Subcutaneous adipose tissue (tissue), 4 donors: Measurements from ENCODE around the gene INPP4B. TPM values are rescaled to one million over a fixed set of nuclear protein-coding genes. Genes with fewer than 3 reads are reported as not detected.

Source experiments
- total RNA-seq, 4 donors: library from RNA; depleted of rRNA; stranded (reverse); fragments of >200 nt; gene quantifications; one replicate each; pipeline ENCODE4 v1.1.0, GENCODE V29; 2016
- TF ChIP-seq, protein P1 (sequence below): fragments of 450-650 bp; IDR thresholded peaks from one replicate; pipeline ENCODE4 v1.5.1; 2016; ENCODE audit warnings: low read depth, mild to moderate bottlenecking, control low read depth, antibody characterized with exemption, moderate library complexity

INPP4B gene
- total RNA-seq, 4 donors from 2014 or later: 14.3 to 28.1 (median 24.6) TPM

DNA sequence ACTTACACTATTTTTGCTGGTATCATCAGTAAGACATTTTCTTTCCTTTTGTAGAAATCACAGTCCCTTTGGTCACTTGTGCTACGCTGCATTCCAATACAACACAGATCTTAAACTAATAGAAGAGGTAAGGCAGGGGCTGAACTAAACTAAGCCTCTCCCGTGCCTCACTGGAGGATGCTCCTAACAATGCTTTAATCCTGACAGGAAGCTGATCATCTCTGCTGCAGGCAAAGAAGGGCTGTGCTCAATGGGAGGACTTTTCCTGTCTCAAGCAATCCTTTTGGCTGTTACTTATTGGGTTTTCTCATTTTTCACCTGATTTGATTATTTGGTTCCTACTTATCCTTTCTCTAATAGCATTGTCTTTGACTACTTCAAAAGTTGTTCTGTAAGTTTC, 583.1 kb downstream of the INPP4B start:
- TF ChIP-seq, protein P1, sequence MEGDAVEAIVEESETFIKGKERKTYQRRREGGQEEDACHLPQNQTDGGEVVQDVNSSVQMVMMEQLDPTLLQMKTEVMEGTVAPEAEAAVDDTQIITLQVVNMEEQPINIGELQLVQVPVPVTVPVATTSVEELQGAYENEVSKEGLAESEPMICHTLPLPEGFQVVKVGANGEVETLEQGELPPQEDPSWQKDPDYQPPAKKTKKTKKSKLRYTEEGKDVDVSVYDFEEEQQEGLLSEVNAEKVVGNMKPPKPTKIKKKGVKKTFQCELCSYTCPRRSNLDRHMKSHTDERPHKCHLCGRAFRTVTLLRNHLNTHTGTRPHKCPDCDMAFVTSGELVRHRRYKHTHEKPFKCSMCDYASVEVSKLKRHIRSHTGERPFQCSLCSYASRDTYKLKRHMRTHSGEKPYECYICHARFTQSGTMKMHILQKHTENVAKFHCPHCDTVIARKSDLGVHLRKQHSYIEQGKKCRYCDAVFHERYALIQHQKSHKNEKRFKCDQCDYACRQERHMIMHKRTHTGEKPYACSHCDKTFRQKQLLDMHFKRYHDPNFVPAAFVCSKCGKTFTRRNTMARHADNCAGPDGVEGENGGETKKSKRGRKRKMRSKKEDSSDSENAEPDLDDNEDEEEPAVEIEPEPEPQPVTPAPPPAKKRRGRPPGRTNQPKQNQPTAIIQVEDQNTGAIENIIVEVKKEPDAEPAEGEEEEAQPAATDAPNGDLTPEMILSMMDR: no peak

DNA sequence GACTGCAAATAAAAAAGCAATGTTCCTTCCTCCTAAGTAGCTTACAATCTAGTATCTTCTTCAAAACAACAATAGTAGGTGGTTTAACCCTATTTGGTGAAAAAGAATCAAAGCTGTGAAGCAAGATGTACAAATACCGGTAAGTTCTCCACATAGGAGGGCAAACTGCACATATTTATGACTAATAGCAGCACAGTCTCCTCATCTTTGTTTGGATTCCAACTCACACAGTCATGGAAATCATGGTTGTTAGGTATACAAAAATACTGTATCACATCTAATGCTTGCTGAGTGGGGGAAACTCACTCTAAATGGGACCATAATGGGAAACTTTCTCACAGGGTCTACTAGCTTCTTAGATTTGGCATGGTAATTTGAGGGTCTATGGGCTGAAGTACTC, 597.2 kb downstream of the INPP4B start:
- TF ChIP-seq, protein P1: no peak

DNA sequence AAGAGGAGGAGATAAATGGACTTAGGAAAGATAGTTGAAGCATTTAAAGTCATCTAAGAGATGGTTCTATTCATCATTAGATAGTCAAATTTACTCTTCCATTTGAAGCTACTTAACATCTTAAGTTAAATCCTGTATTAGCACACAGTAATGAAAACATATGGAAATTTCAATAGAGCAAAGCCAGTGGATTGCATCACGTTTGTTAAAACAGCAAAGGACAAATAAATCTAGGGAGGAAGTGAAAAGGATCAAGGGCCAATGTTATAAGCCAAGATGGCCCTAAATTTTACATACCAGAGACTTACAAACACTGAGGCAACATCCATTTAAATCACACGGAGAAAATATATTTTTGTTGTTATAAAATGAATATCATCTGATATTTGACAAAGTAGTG, 602.8 kb downstream of the INPP4B start:
- TF ChIP-seq, protein P1: no peak

DNA sequence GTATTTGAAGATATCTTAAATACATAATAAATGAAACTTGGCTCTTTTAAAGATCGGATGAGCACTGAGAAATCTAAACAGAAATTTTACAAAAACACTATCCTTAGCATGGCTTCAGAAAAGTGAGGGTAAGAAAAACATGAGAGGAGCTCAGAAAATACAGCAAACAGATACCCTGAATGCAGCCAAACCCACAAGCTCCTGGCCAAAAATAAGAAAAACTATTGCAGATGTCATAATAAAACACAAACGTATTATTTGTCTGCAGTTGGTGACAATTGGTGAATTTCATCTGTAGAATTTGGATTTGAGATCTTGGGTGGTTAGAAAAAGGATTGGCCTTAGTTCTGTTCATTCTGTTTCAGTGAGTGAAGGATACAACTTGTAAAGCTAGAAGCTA, 603.9 kb downstream of the INPP4B start:
- TF ChIP-seq, protein P1: no peak

DNA sequence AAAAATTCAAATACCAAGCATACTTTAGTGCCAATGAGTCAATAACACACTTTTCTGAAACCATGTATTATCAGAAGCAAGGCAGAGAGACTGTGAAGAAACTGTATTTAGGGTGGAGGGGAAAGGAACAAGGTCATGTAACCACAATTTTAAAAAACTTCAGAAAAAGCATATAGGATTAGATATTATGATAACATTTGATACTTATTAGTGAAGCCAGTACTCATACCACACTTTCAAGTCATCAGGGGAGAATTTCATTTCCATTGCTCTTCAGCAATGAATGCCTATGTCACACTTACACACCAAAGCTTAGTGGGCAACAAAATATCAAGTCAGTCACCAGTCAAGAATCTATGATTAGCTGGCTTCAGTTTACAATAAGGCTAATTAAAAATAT, 607.5 kb downstream of the INPP4B start:
- TF ChIP-seq, protein P1: no peak

DNA sequence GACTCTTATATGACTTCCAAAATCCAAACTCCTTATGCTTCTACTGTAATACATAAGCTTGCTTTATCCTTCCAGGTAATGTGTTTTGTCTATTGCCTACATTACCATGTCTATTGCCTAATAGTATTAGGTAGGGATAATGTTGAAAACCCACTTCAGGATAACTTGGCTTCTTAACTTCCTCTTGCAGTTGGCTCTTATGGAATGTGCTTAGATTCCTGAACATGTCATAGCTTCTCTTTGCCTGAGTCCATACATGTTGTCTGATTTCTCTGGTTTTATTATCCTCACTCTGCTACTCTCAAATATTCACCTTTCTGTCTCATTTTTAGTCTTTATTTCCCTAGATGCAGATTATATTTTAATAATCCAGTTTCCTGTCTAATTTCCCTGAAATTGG, 609.8 kb downstream of the INPP4B start:
- TF ChIP-seq, protein P1: no peak

DNA sequence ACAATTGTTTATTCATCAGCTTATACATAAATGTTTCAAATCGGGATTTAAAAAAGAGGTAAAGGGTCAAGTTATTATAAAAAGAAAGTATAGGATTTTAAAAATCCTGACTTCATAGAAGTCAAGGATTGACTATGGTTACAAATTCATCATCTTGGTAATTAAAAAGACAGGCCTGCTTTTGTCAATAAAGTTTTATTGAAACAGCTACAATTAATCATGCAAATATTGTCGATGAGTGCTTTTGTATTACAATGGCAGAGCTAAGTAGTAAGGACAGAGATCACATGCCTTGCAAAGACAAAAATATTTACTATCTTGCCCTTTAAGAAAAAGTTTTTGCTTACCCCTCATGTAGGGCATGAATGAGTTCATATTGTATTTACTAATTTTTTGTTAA, 614.3 kb downstream of the INPP4B start:
- TF ChIP-seq, protein P1: no peak

DNA sequence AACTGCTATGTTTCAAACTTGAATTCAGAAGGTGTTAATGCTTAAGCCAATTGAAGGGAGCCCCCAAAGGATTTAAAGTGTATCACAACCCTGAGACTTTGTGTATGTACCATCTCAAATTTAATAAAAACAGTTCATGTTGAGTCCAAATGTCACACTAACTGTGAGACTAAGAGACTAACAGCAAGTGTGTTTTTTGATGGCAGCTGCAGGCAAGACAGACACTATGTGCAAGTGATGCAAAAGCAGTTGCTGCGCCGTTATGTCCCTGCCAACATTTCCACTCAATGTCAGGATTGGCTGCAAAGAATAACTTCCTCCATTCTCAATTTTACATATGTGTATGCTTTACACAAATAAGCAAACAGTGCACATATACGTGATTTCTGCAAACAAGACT, 615.1 kb downstream of the INPP4B start:
- TF ChIP-seq, protein P1: no peak
